RPMI7951 (cell line): ENCODE results near the gene TMIE. TPM values are rescaled to one million over a fixed set of nuclear protein-coding genes. Genes with fewer than 3 reads are reported as not detected.
A peak's percentile ranks its signal among the peaks of the same experiment; 100 is the strongest.

Experiments
- DNase-seq: peaks from one replicate; pipeline ENCODE4 v3.0.0-alpha.2; 2012; ENCODE audit warnings: low read depth
- total RNA-seq: library from RNA; depleted of rRNA; stranded (reverse); fragments of >200 nt; shearing (Covaris generic); gene quantifications from 2 replicates; pipeline ENCODE4 v1.2.3, GENCODE V29; 2014

TMIE gene
- total RNA-seq, 1 experiment from 2014 or later = not detected

DNA sequence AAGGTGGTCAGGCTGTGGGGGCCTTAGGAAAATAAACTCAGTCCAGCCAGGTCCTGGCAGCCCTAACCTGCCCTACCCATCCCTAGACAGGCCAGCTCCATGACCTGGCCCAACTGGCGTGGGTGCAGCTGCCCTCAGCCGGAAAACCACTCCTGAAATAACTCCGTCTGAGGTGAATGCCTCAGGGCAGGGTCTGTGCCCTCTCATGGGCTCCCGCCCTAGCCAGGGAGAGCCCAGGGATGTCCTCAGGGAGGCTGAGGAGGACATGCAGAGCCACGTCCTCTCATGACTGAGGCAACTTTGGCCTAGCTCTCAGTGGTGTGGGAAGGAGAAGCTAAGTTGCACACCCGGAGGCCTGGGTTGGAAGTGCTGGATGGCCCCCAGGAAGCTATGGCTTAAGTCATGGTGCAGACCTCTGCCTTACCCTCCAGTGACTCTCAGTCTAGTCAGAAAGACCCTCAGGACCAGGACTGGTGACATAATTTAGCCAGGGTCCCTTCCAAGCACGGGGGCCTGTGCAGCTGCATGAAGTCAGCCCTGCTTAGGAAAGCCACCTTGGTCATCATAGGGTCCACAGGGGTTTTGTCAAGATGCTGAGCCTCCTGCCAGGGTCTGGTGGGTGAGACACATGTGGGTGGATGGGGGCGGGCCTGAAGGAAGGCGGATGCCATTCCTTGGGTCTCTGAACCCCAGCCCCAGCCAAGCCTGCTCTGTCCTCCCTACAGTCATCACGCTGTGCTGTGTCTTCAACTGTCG is 7.4 kb downstream of the TMIE start:
- DNase-seq = peak; percentile 19

DNA sequence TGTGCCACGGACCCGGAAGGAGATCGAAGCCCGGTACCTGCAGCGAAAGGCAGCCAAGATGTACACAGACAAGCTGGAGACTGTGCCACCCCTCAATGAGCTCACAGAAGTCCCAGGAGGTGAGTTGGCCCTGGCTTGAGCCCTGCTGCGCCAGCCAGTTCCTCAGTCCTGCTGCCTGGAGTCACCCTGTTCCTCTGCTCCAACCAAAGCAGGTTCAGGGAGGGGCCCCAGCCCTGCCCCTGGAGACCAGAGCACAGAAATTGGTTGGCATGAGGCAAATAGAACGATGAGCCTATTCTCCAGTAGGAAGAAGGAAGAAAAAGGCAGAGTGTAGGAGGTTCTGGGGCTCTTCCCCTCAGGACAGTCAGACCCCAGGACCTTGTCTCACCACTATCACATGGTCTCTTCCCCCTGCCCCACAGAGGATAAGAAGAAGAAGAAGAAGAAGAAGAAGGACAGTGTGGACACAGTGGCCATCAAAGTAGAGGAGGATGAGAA is 8.0 kb downstream of the TMIE start:
- DNase-seq = no peak

DNA sequence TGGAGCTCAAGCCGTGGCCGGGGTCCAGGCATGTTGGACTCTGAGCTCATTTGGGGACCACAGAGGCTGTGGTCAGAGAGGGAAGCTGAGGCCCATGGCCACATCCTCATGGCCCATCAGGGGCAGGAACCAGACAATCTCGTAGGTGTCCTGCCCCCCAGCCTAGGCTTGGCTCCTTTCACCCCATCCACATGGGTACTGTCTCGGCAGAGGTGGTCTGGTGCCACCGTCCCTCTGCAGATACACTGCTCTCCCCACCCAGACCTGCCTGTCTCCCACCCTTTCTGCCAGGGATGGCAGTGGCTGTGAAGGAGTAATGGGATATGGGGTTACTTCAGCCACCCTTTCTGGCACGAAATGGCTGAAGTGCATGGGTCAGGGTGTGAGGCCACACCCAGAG is 8.5 kb downstream of the TMIE start:
- no peak for DNase-seq

DNA sequence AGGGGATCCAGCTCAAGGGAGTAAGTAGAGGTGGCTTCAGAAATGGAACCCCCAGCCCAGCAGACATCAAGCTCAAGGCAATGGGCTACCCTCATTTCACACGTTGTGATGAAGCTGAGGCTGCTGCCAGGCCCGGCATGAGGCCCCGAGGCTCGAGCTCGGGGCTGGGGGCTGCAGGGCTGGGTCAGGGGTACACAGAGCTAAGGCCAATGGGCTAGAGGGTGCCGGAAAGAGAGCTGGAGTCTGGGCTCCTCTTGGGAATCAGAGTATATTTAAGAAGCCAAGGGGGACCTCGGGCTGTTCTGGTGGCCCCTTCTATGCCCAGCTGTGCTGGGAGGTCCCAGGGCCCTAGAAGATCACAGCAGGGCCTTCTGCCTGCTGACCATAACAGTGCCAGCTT is 9.0 kb downstream of the TMIE start:
- DNase-seq = no peak

DNA sequence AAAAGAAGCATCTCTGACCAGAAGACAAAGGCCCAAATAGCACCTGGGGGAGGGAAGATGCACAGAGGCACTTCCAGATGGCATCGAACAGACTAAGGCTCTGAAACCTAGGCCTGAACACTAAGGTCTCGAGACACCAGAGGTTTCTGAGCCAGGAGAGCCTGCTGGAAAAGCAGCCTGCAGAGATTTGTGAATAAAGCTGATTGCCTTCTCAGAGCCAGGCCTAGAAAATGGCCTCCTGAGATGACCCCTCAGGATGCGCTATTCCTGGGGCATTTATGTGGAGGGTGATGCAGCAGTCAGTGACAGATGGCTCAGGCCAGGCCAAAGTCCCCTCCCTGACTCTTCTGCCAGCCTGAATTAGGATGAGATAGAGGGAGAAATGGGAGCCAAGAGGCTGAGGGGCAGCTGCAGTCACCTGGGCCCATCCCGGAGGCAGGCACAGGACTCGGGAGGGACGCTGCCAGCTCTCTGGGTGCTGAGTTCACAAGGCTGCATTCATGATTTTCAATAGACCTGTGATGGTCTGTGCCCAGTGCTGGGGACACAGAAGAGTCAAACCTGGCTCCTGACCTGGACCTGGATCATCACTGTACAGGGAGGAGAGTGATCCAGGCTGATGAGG is 9.6 kb downstream of the TMIE start:
- DNase-seq = no peak

DNA sequence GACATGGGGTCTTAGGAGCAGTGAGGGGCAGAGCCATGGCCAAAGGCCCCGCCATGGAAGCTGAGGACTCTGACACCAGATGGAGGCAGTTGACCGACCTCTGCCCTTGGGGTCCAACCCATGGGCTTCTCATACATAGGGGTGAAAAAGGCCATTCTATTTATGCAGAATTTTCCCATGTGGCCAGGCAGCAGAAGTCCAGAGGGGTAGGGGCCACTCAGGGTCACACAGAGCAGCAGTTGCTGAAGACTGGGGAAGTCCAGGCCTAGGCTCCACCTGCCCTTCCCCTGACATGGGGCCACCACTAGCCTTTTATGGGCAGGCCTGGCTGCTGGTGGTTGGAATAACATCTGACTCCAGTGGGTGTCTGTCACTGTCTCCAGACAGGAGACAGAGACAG is 10.1 kb downstream of the TMIE start:
- no peak for DNase-seq

DNA sequence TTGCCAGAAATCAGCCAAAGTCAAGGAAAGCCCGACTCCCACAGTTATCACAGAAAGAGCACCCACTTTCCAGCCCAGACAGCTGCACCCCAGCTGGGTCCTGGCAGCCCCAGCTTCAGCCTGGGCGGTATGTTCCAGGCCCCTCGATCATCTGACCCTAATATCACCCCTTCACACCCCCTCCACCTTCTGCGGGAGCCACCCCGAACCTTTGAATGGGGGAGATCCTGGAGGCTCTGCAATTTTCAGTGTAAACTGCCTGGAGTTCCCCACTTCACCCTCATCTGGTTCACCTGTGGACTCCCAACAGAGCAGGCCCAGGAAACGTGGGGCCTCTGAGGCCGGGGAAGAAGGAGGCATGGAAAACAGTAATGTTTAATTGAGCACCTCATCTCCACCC is 10.6 kb downstream of the TMIE start:
- no peak for DNase-seq

DNA sequence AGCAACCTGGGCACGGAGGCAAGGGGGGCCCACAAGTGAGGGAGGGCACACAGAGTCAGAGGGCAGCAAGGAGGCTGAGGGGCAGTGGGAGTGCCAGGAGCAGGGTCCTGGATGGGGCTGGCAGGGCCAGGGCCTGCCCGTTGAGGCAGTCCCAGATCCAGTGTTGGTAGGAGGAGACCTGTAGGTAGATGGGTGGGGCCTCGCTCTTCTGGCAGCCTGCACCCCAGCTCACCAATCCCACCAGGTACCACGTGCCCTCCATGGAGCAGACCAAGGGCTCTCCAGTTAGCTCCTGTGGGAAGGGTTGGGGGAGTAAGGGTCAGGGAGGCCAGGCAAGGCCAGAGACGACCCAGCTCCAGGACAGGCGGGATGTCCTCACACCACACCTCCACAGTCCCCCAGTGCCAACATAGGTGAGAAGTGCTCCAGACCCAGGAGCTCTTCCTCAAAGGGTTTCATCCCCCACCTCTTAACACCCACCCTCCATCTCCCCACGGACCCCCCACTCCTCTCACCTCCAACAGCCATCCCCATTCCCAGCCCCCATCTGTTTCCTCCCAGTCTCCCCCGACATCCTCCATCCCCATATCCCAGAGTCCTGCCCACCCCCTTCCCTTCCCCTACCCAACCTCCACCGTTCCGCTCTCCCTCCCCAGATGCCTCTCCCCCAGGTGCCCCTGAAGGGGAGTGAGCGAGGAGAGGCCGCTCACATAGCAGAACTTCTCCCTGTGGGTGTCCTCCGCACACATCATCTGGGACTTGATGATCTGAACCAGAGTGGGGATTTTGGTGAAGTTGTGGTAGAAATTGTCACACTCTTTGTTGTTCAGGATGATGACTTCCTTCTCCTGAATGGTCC is 11.2 kb downstream of the TMIE start:
- no peak for DNase-seq

DNA sequence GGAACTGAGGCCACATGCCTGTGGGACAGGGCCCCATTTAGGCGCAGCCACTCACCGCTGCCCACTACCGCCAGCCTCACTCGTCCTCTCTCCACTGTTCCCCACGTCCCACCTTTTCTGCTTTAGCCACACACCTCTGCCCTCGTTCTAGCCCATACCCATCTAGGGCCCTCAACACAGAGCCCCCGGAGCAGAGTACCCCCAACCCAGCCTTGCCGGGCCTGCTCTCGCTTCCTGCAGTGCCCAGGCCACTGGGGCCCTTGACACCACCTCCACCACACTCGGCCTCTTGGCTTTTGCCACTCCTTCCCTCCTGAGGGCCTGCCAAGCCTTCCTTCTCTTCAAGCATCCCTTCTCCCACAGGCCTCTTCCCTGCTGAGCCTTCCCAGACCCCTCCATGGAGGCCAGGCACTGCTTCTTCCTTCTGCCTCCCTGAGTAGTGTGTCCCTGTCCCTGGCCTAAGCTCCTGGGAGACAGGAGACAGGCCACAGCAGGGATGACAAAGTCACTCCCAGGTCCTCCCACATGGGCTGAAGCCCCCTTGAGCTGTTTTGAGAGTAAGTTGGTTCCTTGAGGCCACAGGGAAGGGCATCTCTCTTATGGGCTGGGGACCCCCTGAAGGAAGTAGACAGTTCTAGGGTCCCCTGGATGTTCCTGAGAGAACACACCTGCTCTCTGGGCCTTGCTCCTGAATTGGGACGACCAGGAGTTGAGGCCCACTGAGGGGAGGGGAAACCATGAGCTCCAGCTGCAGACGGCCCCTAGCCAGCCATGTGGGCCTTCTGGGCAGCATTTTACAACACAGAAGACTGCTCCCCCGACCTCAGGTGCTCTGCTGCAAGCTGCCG is 12.1 kb downstream of the TMIE start:
- DNase-seq = no peak

DNA sequence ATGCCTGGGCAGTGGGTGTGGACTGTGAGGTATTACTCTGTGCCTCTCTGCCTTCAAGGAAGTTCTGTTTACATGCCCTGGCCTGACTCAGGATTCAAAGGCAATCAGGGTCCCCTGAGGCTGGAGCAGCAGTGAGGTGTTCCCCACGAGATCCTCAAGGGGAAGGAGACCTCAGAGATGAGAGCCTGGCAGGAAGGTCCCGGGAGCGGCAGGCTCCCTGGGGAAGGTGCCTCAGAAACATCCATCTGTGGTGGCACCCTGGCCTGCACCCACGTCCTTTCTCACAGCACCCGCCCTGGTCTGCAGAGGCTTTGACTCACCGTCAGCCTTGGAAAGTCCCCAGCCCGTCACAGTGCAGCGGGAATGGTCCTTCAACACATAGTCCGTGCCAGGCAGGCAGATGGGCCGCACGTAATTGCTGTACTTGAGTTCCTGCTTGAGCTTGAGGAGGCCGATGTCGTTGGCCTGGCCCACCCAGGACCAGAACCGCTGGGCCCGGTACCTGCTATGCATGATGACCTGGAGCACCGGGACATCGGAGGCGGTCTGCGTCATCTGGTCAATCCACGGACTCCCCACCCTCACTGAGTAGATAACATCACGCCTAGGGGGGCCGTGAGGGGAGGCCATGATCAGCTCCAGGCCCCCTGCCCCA is 12.8 kb downstream of the TMIE start:
- peak; percentile 41 for DNase-seq

DNA sequence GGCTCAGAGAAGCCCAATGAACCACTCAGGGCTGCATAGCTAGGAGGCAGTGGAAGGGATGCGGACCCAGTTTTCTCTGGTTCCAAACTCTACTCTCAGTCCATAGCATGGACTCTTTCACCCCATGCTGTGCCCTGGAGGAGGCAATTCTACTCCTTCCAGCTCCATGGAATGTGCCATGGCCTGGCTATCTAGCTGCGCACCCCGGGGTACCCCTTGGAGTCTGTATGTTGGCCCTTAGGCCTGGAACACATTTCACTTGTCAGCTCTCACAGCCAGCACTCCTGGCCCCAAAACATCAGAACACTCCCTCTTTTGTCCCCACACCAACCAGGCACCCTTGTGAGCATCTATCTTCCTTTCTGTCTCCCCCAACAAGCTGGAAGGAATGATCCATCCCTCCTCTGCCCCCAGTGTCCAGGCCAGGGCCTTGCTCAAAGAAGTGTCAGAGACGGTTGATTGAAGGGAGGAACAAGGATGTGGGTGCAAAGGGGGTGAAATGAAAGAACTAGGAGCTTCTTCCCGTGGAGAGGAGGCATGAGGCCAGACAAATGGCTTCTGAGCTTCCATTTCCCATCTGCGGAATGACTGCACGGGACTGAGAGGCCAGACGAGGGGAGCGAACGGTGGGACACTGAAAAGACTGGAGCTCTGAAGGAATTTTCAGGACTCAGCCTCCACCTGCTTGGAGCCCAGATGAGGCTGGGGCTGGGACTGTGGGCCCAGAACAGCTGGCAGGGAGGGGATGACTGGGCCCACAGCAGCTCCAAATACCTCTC is 13.7 kb downstream of the TMIE start:
- DNase-seq = no peak

DNA sequence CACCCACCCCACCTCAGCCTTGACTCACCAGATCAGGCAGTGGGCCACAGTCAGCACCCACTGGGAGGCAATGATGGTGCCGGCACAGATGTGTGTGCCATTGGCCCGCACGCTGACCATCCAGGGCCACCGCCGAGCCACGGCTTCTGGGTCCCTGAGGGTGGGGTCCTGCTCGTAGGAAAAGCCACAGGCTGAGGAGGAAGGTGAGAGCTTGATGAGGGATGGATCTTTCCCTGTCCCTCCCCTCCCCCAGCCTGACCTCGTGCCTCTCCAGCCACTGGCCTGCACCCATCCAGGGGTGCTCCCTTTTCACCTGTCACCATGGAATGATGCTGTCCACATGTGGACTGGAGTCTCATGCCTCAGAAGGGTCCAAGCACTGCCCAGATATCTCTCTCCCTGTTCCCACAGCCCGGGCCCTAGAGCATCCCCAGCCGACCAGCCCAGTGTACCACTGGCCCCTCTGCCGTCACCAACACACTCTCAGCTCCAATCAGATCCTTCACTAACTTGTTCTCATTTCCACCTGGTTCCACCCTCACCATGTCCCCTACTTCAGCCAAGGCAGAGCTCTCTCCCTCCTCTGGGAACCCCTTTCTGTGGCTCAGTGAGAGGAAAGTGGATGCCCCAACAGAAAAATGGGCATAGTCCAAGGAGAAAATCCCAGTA is 14.4 kb downstream of the TMIE start:
- no peak for DNase-seq

DNA sequence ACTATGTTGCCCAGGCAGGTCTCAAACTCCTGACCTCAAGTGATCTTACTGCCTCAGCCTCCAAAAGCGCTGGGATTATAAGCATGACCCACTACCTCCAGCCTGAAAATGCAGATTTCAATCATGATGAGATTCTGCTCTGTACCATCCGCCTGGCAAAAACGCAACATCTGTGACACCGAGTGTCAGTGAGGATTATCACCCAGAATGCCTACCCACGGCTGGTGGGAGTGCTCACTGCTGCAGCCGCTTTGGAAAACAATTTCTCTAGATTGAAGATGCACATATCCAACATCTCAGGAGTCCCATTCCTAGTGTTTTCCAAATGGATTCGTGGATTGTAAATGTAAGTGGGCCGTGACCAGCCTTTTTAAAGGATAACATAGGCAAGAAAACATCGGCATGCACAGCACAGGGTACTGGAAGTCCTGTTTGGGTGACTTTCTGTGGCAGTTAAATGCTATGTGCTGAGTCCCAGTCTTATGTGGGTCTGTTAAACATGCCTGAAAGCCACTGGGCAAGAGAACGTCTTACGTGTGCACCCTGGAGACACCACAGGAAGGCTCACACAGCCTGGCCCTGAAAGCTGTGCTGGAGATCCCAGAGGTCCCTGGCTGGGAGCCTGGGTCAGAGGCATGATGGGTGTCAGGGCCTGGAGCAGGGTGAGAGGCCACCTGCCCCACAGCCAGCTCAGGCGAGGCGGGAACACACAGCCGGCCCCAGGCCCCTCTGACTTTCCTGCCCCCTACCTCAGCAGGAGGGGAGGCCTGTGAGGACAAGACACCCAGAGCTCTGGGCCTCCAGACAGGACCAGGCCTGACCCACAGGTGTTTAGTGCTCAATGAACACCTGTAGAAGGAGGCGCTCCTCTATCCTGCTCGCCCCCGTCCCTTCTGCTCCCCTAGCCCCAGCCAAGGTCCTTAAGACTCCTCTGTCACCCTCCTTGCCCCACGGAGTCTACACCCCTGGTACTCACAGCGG is 15.6 kb downstream of the TMIE start:
- DNase-seq = no peak

DNA sequence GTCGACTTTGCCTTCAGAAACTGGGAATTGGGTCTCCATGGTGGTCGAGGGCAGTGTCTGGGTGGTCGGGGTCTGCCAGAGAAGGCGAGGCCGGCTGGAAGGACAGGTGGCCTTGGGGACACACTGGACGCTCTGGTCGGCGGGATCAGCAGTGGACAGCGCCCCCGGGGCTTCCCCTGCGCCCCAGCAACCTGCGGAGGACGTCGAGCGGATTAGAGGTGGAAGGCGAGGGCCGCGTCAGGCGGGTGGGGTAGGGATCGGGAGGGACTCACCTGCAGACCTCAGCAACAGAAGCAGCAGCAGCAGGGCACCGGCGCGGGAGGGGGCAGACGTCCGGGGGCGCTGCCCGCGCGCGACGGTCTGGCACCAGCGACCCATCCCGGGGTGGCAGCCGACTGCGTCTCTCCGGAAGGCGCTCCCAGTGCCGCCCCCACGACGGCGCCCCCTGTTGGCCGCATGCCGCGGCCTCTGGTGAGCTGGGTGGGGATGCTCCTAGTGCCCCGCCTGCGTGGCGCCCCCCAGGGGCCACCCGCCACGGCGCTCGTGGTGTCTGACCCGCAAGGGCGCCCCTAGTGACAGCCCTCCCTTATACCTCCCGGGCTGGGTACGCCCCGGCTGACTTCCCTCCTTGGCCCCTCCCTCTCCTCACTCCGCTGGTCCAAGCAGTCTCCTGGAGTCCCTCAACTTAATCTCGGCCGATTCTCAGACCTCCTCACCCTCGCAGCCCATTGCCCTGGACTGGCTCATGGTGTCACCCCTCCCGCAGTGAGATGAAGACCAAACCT is 16.4 kb downstream of the TMIE start, which contains the start of gene PRSS50:
TSS of gene PRSS50 (minus strand) at position 423 of the 785 bp plus-strand sequence. CDS start at position 378, 45 bp downstream.
- no peak for DNase-seq

DNA sequence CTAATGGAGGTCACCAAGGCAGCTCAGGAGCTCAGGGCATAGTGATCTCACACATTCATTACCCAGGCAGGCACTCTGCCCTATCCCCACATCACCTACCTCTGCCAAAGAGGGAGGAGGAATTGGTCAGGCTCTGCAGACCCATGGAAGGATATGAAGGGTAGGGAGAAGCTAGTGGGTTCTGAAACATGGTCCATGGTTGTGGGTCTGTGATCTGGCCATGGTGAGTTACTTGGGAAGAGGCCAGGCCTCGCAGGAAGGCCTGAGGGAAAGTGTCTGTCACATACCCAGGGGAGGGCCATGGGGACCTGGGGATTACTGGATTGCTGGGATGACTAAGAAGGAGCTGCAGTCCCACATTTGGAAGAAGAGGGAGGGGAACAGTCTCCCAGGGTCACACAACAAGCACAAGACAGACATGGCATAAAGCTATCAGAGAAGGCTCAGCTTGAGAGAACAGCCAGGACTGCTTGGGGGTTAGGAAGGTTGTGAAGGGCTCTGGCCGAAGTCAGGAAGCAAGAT is 17.9 kb downstream of the TMIE start:
- no peak for DNase-seq

DNA sequence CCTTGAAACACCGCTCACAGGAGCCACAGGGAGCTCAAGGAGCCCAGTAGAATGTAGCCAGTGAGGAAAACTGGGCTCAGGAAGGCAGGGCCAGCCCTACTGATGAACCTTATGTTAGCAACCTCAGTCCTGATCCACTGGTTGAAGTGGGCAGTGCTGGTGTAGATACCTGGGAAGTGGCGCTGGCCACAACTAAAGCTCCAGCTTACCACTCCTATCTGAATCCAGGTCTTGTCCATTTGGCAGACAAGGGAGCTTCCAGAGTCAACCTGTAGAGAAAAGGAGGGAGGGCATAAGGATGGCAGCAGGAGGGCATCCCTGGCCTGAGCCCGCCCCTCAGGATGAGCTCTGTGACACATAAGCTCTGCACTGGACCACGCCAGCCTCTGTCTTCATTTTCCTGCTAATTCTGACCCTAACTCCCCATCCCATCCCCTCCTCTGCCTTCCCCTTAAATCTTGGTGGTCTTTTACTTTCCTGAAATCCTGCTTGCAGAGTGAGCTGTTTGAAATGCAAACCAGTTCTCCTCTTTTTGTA is 18.6 kb downstream of the TMIE start:
- no peak for DNase-seq

DNA sequence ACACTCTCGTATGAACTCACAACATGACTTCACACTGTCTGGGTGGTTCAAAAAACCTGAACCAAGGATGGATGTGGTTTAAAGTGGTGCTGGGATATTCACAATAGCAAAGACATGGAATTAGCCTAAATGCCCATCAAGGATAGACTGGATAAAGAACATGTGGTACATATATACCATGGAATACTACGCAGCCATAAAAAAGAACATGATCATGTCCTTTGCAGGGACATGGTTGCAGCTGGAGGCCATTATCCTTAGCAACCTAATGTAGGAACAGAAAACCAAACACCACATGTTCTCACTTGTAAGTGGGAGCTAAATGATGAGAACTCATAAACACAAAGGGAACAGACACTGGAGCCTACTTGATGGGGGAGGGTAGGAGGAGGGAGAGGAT is 19.8 kb downstream of the TMIE start:
- no peak for DNase-seq
